Vagina (tissue), 2 donors: ENCODE results near the gene SELENOM. TPM values are rescaled to one million over a fixed set of nuclear protein-coding genes. Genes with fewer than 3 reads are reported as not detected.

ENCODE experiments used
- DNase-seq, 2 donors: peaks; one replicate each; pipeline ENCODE4 v3.0.0-alpha.2; 2017; ENCODE audit errors: extremely low spot score in 2 of 2
- H3K27ac ChIP-seq: fragments of 200-600 bp; sonication (generic); one replicate; pipeline ENCODE4 v1.5.1; 2019
- H3K27me3 ChIP-seq: fragments of 200-600 bp; sonication (generic); one replicate; pipeline ENCODE4 v1.5.1; 2019
- H3K36me3 ChIP-seq, 2 donors: fragments of 200-600 bp; sonication (generic); one replicate each; pipeline ENCODE4 v1.5.1; 2017 to 2019
- H3K4me1 ChIP-seq: fragments of 200-600 bp; sonication (generic); one replicate; pipeline ENCODE4 v1.5.1; 2019
- H3K4me3 ChIP-seq, 2 donors: fragments of 200-600 bp; sonication (generic); 1 replicate in 1 of 2; 2 replicates in 1 of 2; pipeline ENCODE4 v1.5.1; 2016 to 2019
- H3K9me3 ChIP-seq: fragments of 200-600 bp; sonication (generic); one replicate; pipeline ENCODE4 v1.5.1; 2019
- POLR2A ChIP-seq, 2 donors: fragments of 450-650 bp; IDR thresholded peaks; one replicate each; pipeline ENCODE4 v1.6.1; 2017; ENCODE audit warnings: antibody characterized with exemption in 2 of 2, mild to moderate bottlenecking in 2 of 2, moderate library complexity in 2 of 2
- POLR2AphosphoS5 ChIP-seq, 2 donors: sonication (generic); formaldehyde crosslinking; IDR thresholded peaks; one replicate each; pipeline ENCODE4 v1.9.0; 2017; ENCODE audit warnings: antibody characterized with exemption in 2 of 2, mild to moderate bottlenecking in 2 of 2, low read depth in 1 of 2; ENCODE audit not compliant: insufficient read depth in 1 of 2
- intact Hi-C: fragments of 100-400 bp; cut with DNase I; formaldehyde crosslinking; loops from one replicate; pipeline ENCODE4 v1.15.1; 2023
- total RNA-seq: library from RNA; depleted of rRNA; stranded (reverse); fragments of >200 nt; gene quantifications from one replicate; pipeline ENCODE4 v1.2.3, GENCODE V29; 2016
- TF ChIP-seq, protein P1 (sequence below), 3 experiments: fragments of 450-650 bp in 2 of 3; fragments of 200-600 bp in 1 of 3; sonication (generic) in 1 of 3; IDR thresholded peaks; one replicate each; pipeline ENCODE4 v1.5.1; 2017 to 2019; ENCODE audit warnings: antibody characterized with exemption in 3 of 3, mild to moderate bottlenecking in 2 of 3, moderate library complexity in 2 of 3

Gene SELENOM
- total RNA-seq, 1 donor from 2014 or later, result 941 TPM

- Histone ChIP-seq H3K36me3 (peaks cover 7 to 55% of the 10 kb centered on the region in 2 donors), H3K9me3 (no peaks in the 10 kb centered on the region), H3K4me1 (peaks cover 74% of the 10 kb centered on the region), H3K4me3 (peak overlapping the region in 1 of 2 donors; percentile 10), H3K27me3 (no peaks in the 10 kb centered on the region), H3K27ac (peak overlapping the region; percentile 97)
- intact Hi-C loops, result no loop called here
- TF ChIP-seq POLR2A (IDR thresholded peaks at IDR 0.05) (no peak), POLR2AphosphoS5 (IDR thresholded peaks at IDR 0.05; ENCODE audit: insufficient read depth in 1 of 2, low read depth in 1 of 2) (no peak)
- TF ChIP-seq, protein P1, sequence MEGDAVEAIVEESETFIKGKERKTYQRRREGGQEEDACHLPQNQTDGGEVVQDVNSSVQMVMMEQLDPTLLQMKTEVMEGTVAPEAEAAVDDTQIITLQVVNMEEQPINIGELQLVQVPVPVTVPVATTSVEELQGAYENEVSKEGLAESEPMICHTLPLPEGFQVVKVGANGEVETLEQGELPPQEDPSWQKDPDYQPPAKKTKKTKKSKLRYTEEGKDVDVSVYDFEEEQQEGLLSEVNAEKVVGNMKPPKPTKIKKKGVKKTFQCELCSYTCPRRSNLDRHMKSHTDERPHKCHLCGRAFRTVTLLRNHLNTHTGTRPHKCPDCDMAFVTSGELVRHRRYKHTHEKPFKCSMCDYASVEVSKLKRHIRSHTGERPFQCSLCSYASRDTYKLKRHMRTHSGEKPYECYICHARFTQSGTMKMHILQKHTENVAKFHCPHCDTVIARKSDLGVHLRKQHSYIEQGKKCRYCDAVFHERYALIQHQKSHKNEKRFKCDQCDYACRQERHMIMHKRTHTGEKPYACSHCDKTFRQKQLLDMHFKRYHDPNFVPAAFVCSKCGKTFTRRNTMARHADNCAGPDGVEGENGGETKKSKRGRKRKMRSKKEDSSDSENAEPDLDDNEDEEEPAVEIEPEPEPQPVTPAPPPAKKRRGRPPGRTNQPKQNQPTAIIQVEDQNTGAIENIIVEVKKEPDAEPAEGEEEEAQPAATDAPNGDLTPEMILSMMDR (IDR thresholded peaks at IDR 0.05), result no peak
- DNase-seq, result no peak
Measured at GRCh38 chr22:31088233-31088986, 19.0 kb downstream of the SELENOM start.

- peaks cover 7 to 50% of the 10 kb centered on the region in 2 donors for H3K36me3 ChIP-seq
- peak overlapping the region; percentile 97 for H3K27ac ChIP-seq
- H3K4me1 ChIP-seq, result peaks cover 74% of the 10 kb centered on the region
- intact Hi-C loops, result no loop called here
- no peaks in the 10 kb centered on the region for H3K9me3 ChIP-seq
- DNase-seq, result peak in 1 of 2 donors; percentile 83
- no peaks in the 10 kb centered on the region for H3K27me3 ChIP-seq
- peak overlapping the region in 1 of 2 donors; percentile 7 for H3K4me3 ChIP-seq
- TF ChIP-seq, protein P1 (IDR thresholded peaks at IDR 0.05), result no peak
- TF ChIP-seq POLR2A (IDR thresholded peaks at IDR 0.05), result no peak
- TF ChIP-seq POLR2AphosphoS5 (IDR thresholded peaks at IDR 0.05; ENCODE audit: insufficient read depth in 1 of 2, low read depth in 1 of 2), result no peak
Measured at GRCh38 chr22:31087744-31088215, 19.6 kb downstream of the SELENOM start.

GRCh38 chr22:31086703-31087330 lies 20.6 kb downstream of the SELENOM start:
- no peaks in the 10 kb centered on the region for H3K27me3 ChIP-seq
- peaks cover 81% of the 10 kb centered on the region for H3K4me1 ChIP-seq
- peaks cover 7 to 41% of the 10 kb centered on the region in 2 donors for H3K36me3 ChIP-seq
- H3K27ac ChIP-seq, result peak overlapping the region; percentile 97
- H3K4me3 ChIP-seq, result peak overlapping the region in 1 of 2 donors; percentile 90
- DNase-seq, result no peak
- TF ChIP-seq POLR2A (IDR thresholded peaks at IDR 0.05) (no peak), POLR2AphosphoS5 (IDR thresholded peaks at IDR 0.05; ENCODE audit: insufficient read depth in 1 of 2, low read depth in 1 of 2) (no peak)
- TF ChIP-seq, protein P1 (IDR thresholded peaks at IDR 0.05), result no peak
- intact Hi-C loops, result no loop called here
- H3K9me3 ChIP-seq, result no peaks in the 10 kb centered on the region

DNA sequence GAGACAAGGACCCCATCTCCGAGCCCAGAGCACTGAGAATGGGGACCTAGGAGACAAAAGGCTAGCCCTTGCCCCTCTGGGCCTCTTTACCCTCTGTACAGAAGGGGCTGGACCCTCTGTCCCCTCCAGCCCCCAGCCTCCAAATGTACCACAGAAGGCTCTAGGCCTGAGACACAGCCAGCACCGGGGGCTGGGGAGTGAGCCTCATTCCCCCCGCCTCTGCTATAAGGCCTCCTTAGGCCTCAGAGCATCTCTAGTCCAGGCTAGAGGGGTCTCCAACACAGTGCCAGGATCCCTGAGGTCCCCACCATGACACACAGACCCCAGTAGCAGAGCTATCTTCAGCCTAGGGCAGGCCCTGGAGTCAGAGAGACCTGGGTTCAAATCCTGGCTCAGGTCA lies 21.4 kb downstream of the SELENOM start:
- peaks cover 75% of the 10 kb centered on the region for H3K4me1 ChIP-seq
- H3K9me3 ChIP-seq, result no peaks in the 10 kb centered on the region
- peaks cover 0 to 32% of the 10 kb centered on the region in 2 donors for H3K36me3 ChIP-seq
- H3K27me3 ChIP-seq, result no peaks in the 10 kb centered on the region
- TF ChIP-seq POLR2A (IDR thresholded peaks at IDR 0.05) (no peak), POLR2AphosphoS5 (IDR thresholded peaks at IDR 0.05; ENCODE audit: insufficient read depth in 1 of 2, low read depth in 1 of 2) (no peak)
- TF ChIP-seq, protein P1 (IDR thresholded peaks at IDR 0.05), result no peak
- H3K4me3 ChIP-seq, result peak overlapping the region; percentile 64 to 90
- no peak for DNase-seq
- H3K27ac ChIP-seq, result peak overlapping the region; percentile 97
- intact Hi-C loops, result loop anchor here (2.0 kb wide), 1 partner anchor 137 kb away; no protein-coding TSS in a partner anchor
